ENCODE measurements around the gene PIP5K1C. TPM values are rescaled to one million over a fixed set of nuclear protein-coding genes. Genes with fewer than 3 reads are reported as not detected.

The PIP5K1C gene
- total and polyA plus RNA-seq, 10 of the 15 experiments (the other 5 are each of a cell fraction or from before 2014, with no cell fraction given) = 0.39 to 19.6 (median 5.3) TPM

- WGBS (ENCODE audit: insufficient coverage, insufficient replicate concordance, low lambda C conversion rate, missing lambda C conversion rate) = 65% methylated on average over 4 of the region's 4 CpGs
These were observed 19.6 kb upstream of the PIP5K1C start for GRCh38 chr19:3719868-3720267.

More at GRCh38 chr19:3719868-3720267, 19.6 kb upstream of the PIP5K1C start:
- ChIA-PET SMC1A (ENCODE audit: uncharacterized antibody, unreplicated experiment) (no interaction called here), CTCF (interaction anchor here (0.6 to 1.8 kb wide), 2 partner anchors 13 to 163 kb away, joined by 3 to 6 read pairs; no protein-coding TSS in a partner anchor), POLR2A (no interaction called here), RAD21 (ENCODE audit: unreplicated experiment) (no interaction called here)
- no peak overlapping the region for H3K27ac ChIP-seq (ENCODE audit: control insufficient read depth, insufficient read depth)
- in situ Hi-C loops (cut with MboI) = no loop called here
- intact Hi-C loops (cut with micrococcal nuclease; ENCODE audit: unreplicated experiment) = no loop called here
- no peak overlapping the region for H3K4me3 ChIP-seq
- FAIRE-seq (no peak), ATAC-seq (no peak), DNase-seq (ENCODE audit: low read depth, low spot score) (no peak)
- no peak overlapping the region for H2AFZ ChIP-seq (ENCODE audit: control insufficient read depth, low read depth, low read length)
- no TSS peak for BruUV-seq (replicated peaks)
- no peaks in the 10 kb centered on the region for H3K36me3 ChIP-seq (ENCODE audit: control insufficient read depth in 2 of 2, insufficient read depth in 2 of 2, low read length in 1 of 2)
- H3K9me3 ChIP-seq (replicated peaks; ENCODE audit: control insufficient read depth, insufficient read depth, low read length) = no peaks in the 10 kb centered on the region
- H4K20me1 ChIP-seq (ENCODE audit: control insufficient read depth, insufficient read depth) = no peaks in the 10 kb centered on the region
- peaks cover 1 to 3% of the 10 kb centered on the region in 2 experiments; a peak in 1 of 4 replicates for H3K27me3 ChIP-seq (replicated peaks in 1 of 2; ENCODE audit: control insufficient read depth in 2 of 2, insufficient read depth in 2 of 2, low read length in 1 of 2)
- no peaks in the 10 kb centered on the region for H3K79me2 ChIP-seq (ENCODE audit: control insufficient read depth, insufficient read depth, low read length)
- no peaks in the 10 kb centered on the region for H3K4me1 ChIP-seq (ENCODE audit: control insufficient read depth, insufficient read depth, low read length)
- no peak overlapping the region for H3K4me2 ChIP-seq (ENCODE audit: control insufficient read depth, insufficient read depth)
- H3K9ac ChIP-seq (ENCODE audit: control insufficient read depth, insufficient read depth, low read length) = no peak overlapping the region
- TF ChIP-seq HDAC6 (IDR thresholded peaks at IDR 0.05; ENCODE audit: unreplicated experiment) (no peak), ZSCAN29 (IDR thresholded peaks at IDR 0.05) (no peak), CREB1 (IDR thresholded peaks at IDR 0.05; ENCODE audit: low read depth) (no peak), CREM (IDR thresholded peaks at IDR 0.05; ENCODE audit: low read depth) (no peak), MEF2A (IDR thresholded peaks at IDR 0.05; ENCODE audit: insufficient read depth, low read depth, low read length) (no peak), NFYB (IDR thresholded peaks at IDR 0.05; ENCODE audit: insufficient read depth, low read depth, low read length) (no peak)
- TF ChIP-seq, protein P1, sequence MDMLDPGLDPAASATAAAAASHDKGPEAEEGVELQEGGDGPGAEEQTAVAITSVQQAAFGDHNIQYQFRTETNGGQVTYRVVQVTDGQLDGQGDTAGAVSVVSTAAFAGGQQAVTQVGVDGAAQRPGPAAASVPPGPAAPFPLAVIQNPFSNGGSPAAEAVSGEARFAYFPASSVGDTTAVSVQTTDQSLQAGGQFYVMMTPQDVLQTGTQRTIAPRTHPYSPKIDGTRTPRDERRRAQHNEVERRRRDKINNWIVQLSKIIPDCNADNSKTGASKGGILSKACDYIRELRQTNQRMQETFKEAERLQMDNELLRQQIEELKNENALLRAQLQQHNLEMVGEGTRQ (IDR thresholded peaks at IDR 0.05; ENCODE audit: borderline replicate concordance, low read depth, low read length) = no peak
- TF ChIP-seq, protein P2, sequence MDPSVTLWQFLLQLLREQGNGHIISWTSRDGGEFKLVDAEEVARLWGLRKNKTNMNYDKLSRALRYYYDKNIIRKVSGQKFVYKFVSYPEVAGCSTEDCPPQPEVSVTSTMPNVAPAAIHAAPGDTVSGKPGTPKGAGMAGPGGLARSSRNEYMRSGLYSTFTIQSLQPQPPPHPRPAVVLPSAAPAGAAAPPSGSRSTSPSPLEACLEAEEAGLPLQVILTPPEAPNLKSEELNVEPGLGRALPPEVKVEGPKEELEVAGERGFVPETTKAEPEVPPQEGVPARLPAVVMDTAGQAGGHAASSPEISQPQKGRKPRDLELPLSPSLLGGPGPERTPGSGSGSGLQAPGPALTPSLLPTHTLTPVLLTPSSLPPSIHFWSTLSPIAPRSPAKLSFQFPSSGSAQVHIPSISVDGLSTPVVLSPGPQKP (IDR thresholded peaks at IDR 0.05; ENCODE audit: low read depth, low read length) = no peak
- TF ChIP-seq, protein P3, sequence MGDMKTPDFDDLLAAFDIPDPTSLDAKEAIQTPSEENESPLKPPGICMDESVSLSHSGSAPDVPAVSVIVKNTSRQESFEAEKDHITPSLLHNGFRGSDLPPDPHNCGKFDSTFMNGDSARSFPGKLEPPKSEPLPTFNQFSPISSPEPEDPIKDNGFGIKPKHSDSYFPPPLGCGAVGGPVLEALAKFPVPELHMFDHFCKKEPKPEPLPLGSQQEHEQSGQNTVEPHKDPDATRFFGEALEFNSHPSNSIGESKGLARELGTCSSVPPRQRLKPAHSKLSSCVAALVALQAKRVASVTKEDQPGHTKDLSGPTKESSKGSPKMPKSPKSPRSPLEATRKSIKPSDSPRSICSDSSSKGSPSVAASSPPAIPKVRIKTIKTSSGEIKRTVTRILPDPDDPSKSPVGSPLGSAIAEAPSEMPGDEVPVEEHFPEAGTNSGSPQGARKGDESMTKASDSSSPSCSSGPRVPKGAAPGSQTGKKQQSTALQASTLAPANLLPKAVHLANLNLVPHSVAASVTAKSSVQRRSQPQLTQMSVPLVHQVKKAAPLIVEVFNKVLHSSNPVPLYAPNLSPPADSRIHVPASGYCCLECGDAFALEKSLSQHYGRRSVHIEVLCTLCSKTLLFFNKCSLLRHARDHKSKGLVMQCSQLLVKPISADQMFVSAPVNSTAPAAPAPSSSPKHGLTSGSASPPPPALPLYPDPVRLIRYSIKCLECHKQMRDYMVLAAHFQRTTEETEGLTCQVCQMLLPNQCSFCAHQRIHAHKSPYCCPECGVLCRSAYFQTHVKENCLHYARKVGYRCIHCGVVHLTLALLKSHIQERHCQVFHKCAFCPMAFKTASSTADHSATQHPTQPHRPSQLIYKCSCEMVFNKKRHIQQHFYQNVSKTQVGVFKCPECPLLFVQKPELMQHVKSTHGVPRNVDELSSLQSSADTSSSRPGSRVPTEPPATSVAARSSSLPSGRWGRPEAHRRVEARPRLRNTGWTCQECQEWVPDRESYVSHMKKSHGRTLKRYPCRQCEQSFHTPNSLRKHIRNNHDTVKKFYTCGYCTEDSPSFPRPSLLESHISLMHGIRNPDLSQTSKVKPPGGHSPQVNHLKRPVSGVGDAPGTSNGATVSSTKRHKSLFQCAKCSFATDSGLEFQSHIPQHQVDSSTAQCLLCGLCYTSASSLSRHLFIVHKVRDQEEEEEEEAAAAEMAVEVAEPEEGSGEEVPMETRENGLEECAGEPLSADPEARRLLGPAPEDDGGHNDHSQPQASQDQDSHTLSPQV (IDR thresholded peaks at IDR 0.05) = no peak
- TF ChIP-seq, protein P4, sequence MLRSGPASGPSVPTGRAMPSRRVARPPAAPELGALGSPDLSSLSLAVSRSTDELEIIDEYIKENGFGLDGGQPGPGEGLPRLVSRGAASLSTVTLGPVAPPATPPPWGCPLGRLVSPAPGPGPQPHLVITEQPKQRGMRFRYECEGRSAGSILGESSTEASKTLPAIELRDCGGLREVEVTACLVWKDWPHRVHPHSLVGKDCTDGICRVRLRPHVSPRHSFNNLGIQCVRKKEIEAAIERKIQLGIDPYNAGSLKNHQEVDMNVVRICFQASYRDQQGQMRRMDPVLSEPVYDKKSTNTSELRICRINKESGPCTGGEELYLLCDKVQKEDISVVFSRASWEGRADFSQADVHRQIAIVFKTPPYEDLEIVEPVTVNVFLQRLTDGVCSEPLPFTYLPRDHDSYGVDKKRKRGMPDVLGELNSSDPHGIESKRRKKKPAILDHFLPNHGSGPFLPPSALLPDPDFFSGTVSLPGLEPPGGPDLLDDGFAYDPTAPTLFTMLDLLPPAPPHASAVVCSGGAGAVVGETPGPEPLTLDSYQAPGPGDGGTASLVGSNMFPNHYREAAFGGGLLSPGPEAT (IDR thresholded peaks at IDR 0.05; ENCODE audit: low read depth) = no peak
